ENCODE data around the gene PRAMEF7. TPM values are rescaled to one million over a fixed set of nuclear protein-coding genes. Genes with fewer than 3 reads are reported as not detected.
"Not testable (repeated sequence)": the region's sequence is repeated elsewhere in the genome, so short reads cannot be mapped to it uniquely, and the experiment has no call there.

The PRAMEF7 gene
- total RNA-seq, 5 donors from 2014 or later (not counting 1 experiment from before 2014, with no cell fraction given), result not detected

DNA sequence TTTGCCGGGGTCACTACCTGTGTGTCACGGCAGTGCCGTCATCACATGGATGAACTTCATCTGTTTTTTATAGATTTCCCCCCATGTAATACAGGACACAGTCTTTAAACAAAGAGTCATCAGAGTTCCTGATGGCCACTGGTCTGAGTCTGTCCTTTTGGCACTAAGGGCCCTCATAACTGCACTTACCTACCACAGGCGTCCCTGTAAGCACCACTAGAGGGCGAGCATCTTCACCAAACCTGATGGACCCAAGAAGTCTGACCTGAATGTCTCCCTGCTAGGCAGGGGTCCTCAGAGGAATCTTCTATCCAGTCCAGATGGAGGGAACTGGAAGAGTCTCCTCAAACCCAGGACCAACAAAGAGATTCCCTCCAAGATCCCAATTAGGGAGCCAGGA, 8.0 kb downstream of the PRAMEF7 start:
- H3K4me3 Mint-ChIP-seq, result not testable (repeated sequence)

GRCh38 chr1:12947480-12947879, 31.1 kb downstream of the PRAMEF7 start, which contains the start of gene PRAMEF6:
Gene PRAMEF6 (minus strand): TSS chr1:12947580. CDS start chr1:12942518, 5,062 bp downstream.
- CTCF ChIA-PET; H3K4me1 Mint-ChIP-seq; POLR2A ChIA-PET; H3K27me3 ChIP-seq (replicated peaks in 1 of 2; ENCODE audit: control insufficient read depth in 2 of 2, extremely low read depth in 1 of 2, insufficient read depth in 2 of 2, low read length in 1 of 2); H3K9me3 ChIP-seq; H3K27me3 Mint-ChIP-seq; H3K4me1 ChIP-seq (ENCODE audit: control insufficient read depth in 1 of 2, extremely low read depth in 1 of 2, insufficient read depth in 2 of 2, low read length in 2 of 2); H3K36me3 Mint-ChIP-seq; H3K9me3 Mint-ChIP-seq; H3K27ac ChIP-seq (ENCODE audit: low read length); H3K4me3 Mint-ChIP-seq; DNase-seq; ATAC-seq (replicated peaks in 1 of 4); H3K4me3 ChIP-seq (ENCODE audit: control insufficient read depth in 1 of 2, extremely low read depth in 1 of 2, low read length in 1 of 2); H3K36me3 ChIP-seq (ENCODE audit: control insufficient read depth in 2 of 2, extremely low read depth in 1 of 2, insufficient read depth in 1 of 2, low read length in 1 of 2); H3K27ac Mint-ChIP-seq: not testable (repeated sequence)
- WGBS (ENCODE audit: insufficient coverage), result no CpG with 5 or more reads among the region's 4 CpGs

More for the DNA sequence above, 8.0 kb downstream of the PRAMEF7 start:
- H3K27me3 Mint-ChIP-seq; H3K36me3 ChIP-seq (ENCODE audit: control insufficient read depth in 2 of 2, extremely low read depth in 1 of 2, insufficient read depth in 1 of 2, low read length in 1 of 2); H3K4me1 Mint-ChIP-seq; H3K9me3 Mint-ChIP-seq; DNase-seq; H3K36me3 Mint-ChIP-seq; CTCF ChIA-PET; H3K27ac Mint-ChIP-seq; H3K9me3 ChIP-seq; H3K4me3 ChIP-seq (ENCODE audit: control insufficient read depth in 1 of 2, extremely low read depth in 1 of 2, low read length in 1 of 2); POLR2A ChIA-PET; H3K27ac ChIP-seq (ENCODE audit: low read length); H3K4me1 ChIP-seq (ENCODE audit: control insufficient read depth in 1 of 2, extremely low read depth in 1 of 2, insufficient read depth in 2 of 2, low read length in 2 of 2); H3K27me3 ChIP-seq (replicated peaks in 1 of 2; ENCODE audit: control insufficient read depth in 2 of 2, extremely low read depth in 1 of 2, insufficient read depth in 2 of 2, low read length in 1 of 2); ATAC-seq (replicated peaks in 1 of 4): not testable (repeated sequence)
- WGBS (ENCODE audit: insufficient coverage), result no CpG with 5 or more reads among the region's 5 CpGs

Other genes starting within 250 kb of the PRAMEF7 start
- gene AADACL3, start 200.5 kb upstream of the PRAMEF7 start, total RNA-seq, result not detected
- not detected for gene CFAP107, start 170.4 kb upstream of the PRAMEF7 start, total RNA-seq
- not detected for gene PRAMEF12, start 142.9 kb upstream of the PRAMEF7 start, total RNA-seq
- gene PRAMEF1, start 125.2 kb upstream of the PRAMEF7 start, total RNA-seq, result not detected
- not detected for gene PRAMEF11, start 85.2 kb upstream of the PRAMEF7 start, total RNA-seq
- not detected for gene HNRNPCL1, start 67.9 kb upstream of the PRAMEF7 start, total RNA-seq
- not detected for gene PRAMEF2, start 59.5 kb upstream of the PRAMEF7 start, total RNA-seq
- gene PRAMEF4, start 30.4 kb upstream of the PRAMEF7 start, total RNA-seq, result not detected
- gene PRAMEF10, start 18.3 kb upstream of the PRAMEF7 start, total RNA-seq, result not detected
- not detected for gene PRAMEF6, start 31.0 kb downstream of the PRAMEF7 start, total RNA-seq
- gene PRAMEF27, start 140.0 kb downstream of the PRAMEF7 start, total RNA-seq, result not detected
- gene HNRNPCL3, start 144.2 kb downstream of the PRAMEF7 start, total RNA-seq, result not detected
- not detected for gene PRAMEF25, start 154.2 kb downstream of the PRAMEF7 start, total RNA-seq
- gene HNRNPCL2, start 200.2 kb downstream of the PRAMEF7 start, total RNA-seq, result not detected
- not detected for gene PRAMEF26, start 239.4 kb downstream of the PRAMEF7 start, total RNA-seq
- gene HNRNPCL4, start 249.0 kb downstream of the PRAMEF7 start, total RNA-seq, result not detected